MCF 10A (cell line): ENCODE results near the gene SYF2. TPM values are rescaled to one million over a fixed set of nuclear protein-coding genes. Genes with fewer than 3 reads are reported as not detected.
A peak's percentile ranks its signal among the peaks of the same experiment; 100 is the strongest.
"Not testable (repeated sequence)": the region's sequence is repeated elsewhere in the genome, so short reads cannot be mapped to it uniquely, and the experiment has no call there.

Source experiments
- Bru-seq: library from RNA; stranded (reverse); fragments of 400-500 nt; gene quantifications from one replicate; lab custom pipeline; 2021; lab: Mats Ljungman, UMichigan
- BruChase-seq, 2 experiments: library from RNA; stranded (reverse); fragments of 400-500 nt; gene quantifications; one replicate each; lab custom pipeline; 2021; lab: Mats Ljungman, UMichigan
- BruUV-seq: library from RNA; stranded (reverse); fragments of 400-500 nt; replicated peaks from 2 replicates; lab custom pipeline; 2021; lab: Mats Ljungman, UMichigan
- CTCF ChIA-PET: fragments of 300-600 bp; sonication (Branson Sonifier 250); formaldehyde crosslinking; extraction: SDS; loops from one replicate; lab custom pipeline; 2021; ENCODE audit warnings: antibody characterized with exemption, inconsistent platforms; lab: Yijun Ruan, JAX
- POLR2A ChIA-PET: fragments of 300-600, 350-650 bp; sonication (Branson Sonifier 250); formaldehyde crosslinking; extraction: SDS; loops from one replicate; lab custom pipeline; 2020; ENCODE audit warnings: antibody characterized with exemption, inconsistent platforms; lab: Yijun Ruan, JAX
- DNase-seq: peaks from one replicate; pipeline ENCODE4 v3.0.0-alpha.2; 2018; ENCODE audit not compliant: unreplicated experiment
- H3K27ac Mint-ChIP-seq: one replicate; pipeline ENCODE4 v1.8.0; 2022; ENCODE audit warnings: mild to moderate bottlenecking, low read depth, mixed read lengths; ENCODE audit not compliant: unreplicated experiment
- H3K27me3 Mint-ChIP-seq: one replicate; pipeline ENCODE4 v1.8.0; 2022; ENCODE audit warnings: mixed read lengths; ENCODE audit not compliant: insufficient read depth, unreplicated experiment
- H3K36me3 Mint-ChIP-seq: one replicate; pipeline ENCODE4 v1.8.0; 2022; ENCODE audit warnings: mild to moderate bottlenecking, moderate library complexity, mixed read lengths; ENCODE audit not compliant: insufficient read depth, unreplicated experiment
- H3K4me1 Mint-ChIP-seq: one replicate; pipeline ENCODE4 v1.8.0; 2022; ENCODE audit warnings: mixed read lengths; ENCODE audit not compliant: insufficient read depth, unreplicated experiment
- H3K4me3 Mint-ChIP-seq: one replicate; pipeline ENCODE4 v1.8.0; 2022; ENCODE audit warnings: mild to moderate bottlenecking, moderate library complexity, mixed read lengths; ENCODE audit not compliant: unreplicated experiment
- H3K9me3 Mint-ChIP-seq: one replicate; pipeline ENCODE4 v1.8.0; 2022; ENCODE audit warnings: mixed read lengths; ENCODE audit not compliant: unreplicated experiment
- intact Hi-C: fragments of 100-400 bp; cut with micrococcal nuclease; formaldehyde crosslinking; loops from 2 replicates; pipeline ENCODE4 v1.14.1; 2022
- long read RNA-seq: library from polyadenylated mRNA; stranded (forward); transcript quantifications from one replicate; pipeline ENCODE4 v2.0.0, GENCODE V29; 2022
- total RNA-seq: library from RNA; stranded (reverse); gene quantifications from 2 replicates; pipeline ENCODE4 v1.2.3, GENCODE V29; 2022
- TF ChIP-seq, protein P1 (sequence below): fragments of 200-600 bp; IDR thresholded peaks from one replicate; pipeline ENCODE4 v1.8.0; 2022; ENCODE audit warnings: antibody characterized with exemption, mild to moderate bottlenecking; ENCODE audit not compliant: unreplicated experiment

The SYF2 gene
- 40.5 and 43.0 TPM in 2 replicates for total RNA-seq
- Bru-seq, nascent RNA, result percentile 88 among the genes with signal in this experiment
- BruChase-seq, experiment 1, labeled RNA remaining after a 6-hour chase, result percentile 94 among the genes with signal in this experiment
- percentile 92 among the genes with signal in this experiment for BruChase-seq, experiment 2, labeled RNA remaining after a 2-hour chase
- long read RNA-seq, transcript SYF2-201 (7 exons, 1,345 nt), result major isoform, 131 of 141 reads
- long read RNA-seq, partial matches to known transcripts, result 5 of 141 reads
- long read RNA-seq, other reads (novel, unspliced or antisense), result 4 of 141 reads

DNA sequence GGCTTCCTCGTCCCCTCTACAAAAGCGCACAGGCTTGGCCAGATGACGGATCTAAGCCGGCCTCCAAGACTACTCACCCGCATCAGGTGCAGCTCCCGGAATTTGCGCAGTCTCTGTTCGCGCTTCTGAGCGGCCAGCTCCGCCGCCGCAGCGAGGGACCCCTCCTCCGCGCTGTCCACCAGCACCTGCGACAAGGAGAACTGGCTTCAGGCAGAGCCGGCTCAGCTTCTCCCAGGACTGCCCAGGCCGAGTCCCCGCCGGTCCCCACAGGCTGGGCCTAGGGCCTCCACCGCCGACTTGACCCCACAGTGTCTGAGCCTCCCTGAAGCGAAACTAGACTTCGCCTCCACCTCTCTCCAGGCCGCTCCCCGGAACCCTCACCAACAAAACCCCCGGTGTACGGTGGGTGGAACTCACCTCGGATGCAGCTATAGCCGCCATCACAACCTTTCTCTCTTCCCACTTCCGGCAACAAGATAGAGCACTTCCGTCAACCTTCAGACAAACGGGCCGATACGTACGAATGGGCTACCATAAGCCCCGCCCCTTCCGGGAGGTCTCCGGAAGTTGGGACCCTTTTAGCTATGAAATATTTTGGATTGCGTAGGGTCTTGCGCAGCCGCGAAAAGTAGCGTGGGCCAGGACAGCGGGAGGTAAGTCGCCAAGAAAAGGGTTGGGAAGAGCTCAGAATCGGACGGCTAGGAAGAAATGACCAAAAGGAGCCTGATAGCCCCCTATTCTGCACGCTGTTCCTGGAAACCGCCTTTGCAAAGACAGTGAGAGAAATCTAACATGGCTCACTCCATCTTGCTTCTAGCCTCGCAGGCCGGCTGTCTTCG is at the start of gene SYF2:
SYF2 (minus strand) TSS at position 476 of the 839 bp plus-strand sequence; CDS start at position 441, 35 bp downstream.
- ChIA-PET POLR2A (interaction anchor here (0.5 to 3.5 kb wide), 27 partner anchors 8 to 938 kb away, joined by 3 to 138 read pairs (median 4); partner anchors contain the start of genes CLIC4, MTFR1L, RSRP1 and TMEM50A), CTCF (interaction anchor here (0.6 kb wide), 2 partner anchors 44 to 785 kb away, joined by 3 to 5 read pairs; no protein-coding TSS in a partner anchor)
- no peaks in the 10 kb centered on the region for H3K27me3 Mint-ChIP-seq
- peaks cover 7% of the 10 kb centered on the region for H3K4me1 Mint-ChIP-seq
- H3K4me3 Mint-ChIP-seq, result no peak within 1 kb of the TSS
- intact Hi-C loops, result no loop called here
- H3K9me3 Mint-ChIP-seq, result no peaks in the 10 kb centered on the region
- TSS peak; percentile 71 for BruUV-seq
- no peak within 1 kb of the TSS for H3K27ac Mint-ChIP-seq
- peaks cover 38% of the 10 kb centered on the region for H3K36me3 Mint-ChIP-seq
- DNase-seq, result peak; percentile 91
- TF ChIP-seq, protein P1, sequence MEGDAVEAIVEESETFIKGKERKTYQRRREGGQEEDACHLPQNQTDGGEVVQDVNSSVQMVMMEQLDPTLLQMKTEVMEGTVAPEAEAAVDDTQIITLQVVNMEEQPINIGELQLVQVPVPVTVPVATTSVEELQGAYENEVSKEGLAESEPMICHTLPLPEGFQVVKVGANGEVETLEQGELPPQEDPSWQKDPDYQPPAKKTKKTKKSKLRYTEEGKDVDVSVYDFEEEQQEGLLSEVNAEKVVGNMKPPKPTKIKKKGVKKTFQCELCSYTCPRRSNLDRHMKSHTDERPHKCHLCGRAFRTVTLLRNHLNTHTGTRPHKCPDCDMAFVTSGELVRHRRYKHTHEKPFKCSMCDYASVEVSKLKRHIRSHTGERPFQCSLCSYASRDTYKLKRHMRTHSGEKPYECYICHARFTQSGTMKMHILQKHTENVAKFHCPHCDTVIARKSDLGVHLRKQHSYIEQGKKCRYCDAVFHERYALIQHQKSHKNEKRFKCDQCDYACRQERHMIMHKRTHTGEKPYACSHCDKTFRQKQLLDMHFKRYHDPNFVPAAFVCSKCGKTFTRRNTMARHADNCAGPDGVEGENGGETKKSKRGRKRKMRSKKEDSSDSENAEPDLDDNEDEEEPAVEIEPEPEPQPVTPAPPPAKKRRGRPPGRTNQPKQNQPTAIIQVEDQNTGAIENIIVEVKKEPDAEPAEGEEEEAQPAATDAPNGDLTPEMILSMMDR, result no peak

DNA sequence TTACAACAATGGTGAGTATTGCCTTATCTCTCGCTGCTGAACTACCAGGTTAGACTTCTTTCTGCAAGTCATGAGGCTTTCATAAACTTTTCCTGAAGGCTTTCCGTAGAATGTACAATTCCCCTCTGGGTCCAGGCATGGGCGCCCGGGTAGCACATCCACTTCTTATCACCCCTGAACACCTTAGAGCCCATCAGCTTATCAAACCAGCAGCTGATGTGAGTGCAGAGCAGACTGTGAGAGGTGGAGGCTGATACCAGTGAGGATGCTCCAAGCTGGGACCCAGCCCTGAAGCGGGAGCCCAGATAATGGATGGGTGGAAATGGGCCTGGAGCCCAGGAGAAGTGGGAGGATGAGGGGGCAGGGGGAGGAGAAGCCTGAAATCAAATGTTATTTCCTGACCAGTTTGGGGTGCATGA is 47.4 kb upstream of the SYF2 start:
- H3K9me3 Mint-ChIP-seq, H3K27ac Mint-ChIP-seq, BruUV-seq, H3K4me1 Mint-ChIP-seq, CTCF ChIA-PET, DNase-seq, intact Hi-C loops, H3K4me3 Mint-ChIP-seq, H3K36me3 Mint-ChIP-seq, POLR2A ChIA-PET, H3K27me3 Mint-ChIP-seq: not testable (repeated sequence)

DNA sequence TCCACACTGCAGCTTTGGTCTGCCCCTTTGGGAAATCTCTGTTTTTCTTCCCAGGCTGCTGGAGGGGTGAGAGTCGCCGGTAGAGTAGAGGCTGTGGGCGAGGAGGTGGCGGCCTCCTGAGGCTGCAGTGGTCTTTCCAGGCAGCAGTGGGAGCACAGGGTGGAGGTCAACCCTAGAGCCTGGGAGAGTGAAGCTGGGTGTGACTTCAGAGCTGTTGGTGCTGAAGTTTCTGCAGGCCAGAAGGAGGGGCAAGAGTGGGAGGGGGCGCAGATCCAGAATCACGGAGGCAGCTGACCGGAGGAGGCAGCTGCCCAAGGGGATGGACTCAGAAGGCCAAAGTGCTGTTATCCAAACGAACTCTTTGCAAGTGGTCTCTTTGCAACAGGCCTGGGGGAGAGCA is 46.5 kb upstream of the SYF2 start:
- intact Hi-C loops, CTCF ChIA-PET, H3K4me1 Mint-ChIP-seq, H3K27ac Mint-ChIP-seq, H3K27me3 Mint-ChIP-seq, H3K9me3 Mint-ChIP-seq, H3K36me3 Mint-ChIP-seq, H3K4me3 Mint-ChIP-seq, POLR2A ChIA-PET, DNase-seq, BruUV-seq: not testable (repeated sequence)

DNA sequence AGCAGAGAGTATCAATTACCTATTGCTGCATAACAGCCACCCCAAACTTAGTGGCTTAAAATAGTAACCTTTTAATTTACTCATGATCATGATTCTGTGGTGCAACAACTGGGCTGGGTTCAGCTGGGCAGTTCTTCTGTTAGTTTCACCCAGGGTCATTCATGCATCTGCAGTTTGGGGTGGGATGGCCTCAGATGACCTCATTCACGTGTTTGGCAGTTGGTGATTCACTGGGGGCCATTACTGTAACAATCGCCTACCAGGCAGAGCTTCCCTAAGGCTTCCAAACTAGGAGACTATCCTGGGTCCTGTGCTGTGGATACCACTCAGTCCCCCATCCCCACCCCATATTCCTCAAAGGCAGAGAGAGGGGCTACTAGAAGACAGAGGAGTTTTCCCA is 46.1 kb upstream of the SYF2 start:
- DNase-seq, H3K27me3 Mint-ChIP-seq, H3K36me3 Mint-ChIP-seq, POLR2A ChIA-PET, H3K27ac Mint-ChIP-seq, H3K4me1 Mint-ChIP-seq, H3K9me3 Mint-ChIP-seq, intact Hi-C loops, BruUV-seq, CTCF ChIA-PET, H3K4me3 Mint-ChIP-seq: not testable (repeated sequence)

DNA sequence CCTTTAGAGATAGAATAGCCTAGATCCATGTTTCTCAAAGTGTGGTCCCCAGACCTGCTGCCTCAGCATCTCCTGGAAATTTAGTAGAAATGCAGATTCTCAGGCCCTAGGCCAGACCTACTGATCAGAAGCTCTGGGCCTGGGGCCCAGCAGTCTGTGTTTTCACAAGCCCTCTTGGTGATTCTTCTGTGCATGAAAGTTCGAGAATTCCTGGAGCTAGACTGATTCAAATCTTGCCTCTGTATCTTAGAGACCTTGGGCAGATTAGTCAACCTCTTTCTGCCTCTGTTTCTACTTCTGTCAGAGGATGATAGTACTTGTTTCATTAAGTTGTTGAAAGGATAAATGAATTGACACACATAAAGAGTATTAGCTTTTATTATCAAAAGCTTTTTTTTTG is 45.0 kb upstream of the SYF2 start:
- H3K4me1 Mint-ChIP-seq, CTCF ChIA-PET, H3K9me3 Mint-ChIP-seq, BruUV-seq, intact Hi-C loops, DNase-seq, H3K36me3 Mint-ChIP-seq, POLR2A ChIA-PET, H3K4me3 Mint-ChIP-seq, H3K27ac Mint-ChIP-seq, H3K27me3 Mint-ChIP-seq: not testable (repeated sequence)

DNA sequence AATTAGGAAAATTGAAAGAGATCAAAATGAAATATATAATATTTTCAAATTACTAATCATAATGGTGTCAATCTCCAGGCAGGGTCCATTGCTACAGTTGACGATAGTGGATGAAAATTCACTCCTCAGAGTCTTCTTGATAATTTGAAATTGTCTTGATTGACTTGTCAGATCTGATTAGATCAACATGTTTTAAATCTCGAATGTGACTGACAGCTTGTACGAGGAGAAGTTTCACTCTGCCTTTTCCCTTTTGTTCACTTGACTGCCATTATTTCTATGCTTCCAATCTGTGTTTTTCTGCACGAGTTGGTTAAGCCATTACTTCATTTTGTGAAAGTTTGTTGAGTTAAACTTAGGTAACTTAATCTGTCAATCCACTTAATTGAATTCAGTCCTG is 43.3 kb upstream of the SYF2 start:
- H3K36me3 Mint-ChIP-seq, H3K27ac Mint-ChIP-seq, DNase-seq, H3K4me3 Mint-ChIP-seq, intact Hi-C loops, H3K4me1 Mint-ChIP-seq, BruUV-seq, H3K27me3 Mint-ChIP-seq, H3K9me3 Mint-ChIP-seq, POLR2A ChIA-PET, CTCF ChIA-PET: not testable (repeated sequence)

DNA sequence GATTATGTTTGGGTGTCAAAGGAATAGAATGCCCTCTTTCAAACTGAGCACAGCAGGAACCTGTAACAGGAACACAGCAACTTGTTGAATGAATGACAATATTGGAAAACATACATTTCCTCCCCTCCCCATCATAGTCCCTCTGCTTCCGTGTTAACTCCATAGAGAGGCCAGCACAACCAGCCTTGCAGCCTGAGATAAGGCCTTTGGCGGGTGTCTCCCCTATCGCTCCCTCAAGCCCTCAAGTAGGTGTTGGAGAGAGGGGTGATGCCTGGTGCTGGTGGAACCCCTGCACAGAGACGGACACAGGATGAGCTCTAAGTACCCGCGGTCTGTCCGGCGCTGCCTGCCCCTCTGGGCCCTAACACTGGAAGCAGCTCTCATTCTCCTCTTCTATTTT is 39.9 kb upstream of the SYF2 start, which contains the start of gene RHD:
RHD (plus strand) TSS at position 272 of the 400 bp plus-strand sequence; CDS start at position 311, 39 bp downstream.
- CTCF ChIA-PET, POLR2A ChIA-PET, DNase-seq, H3K4me3 Mint-ChIP-seq, H3K4me1 Mint-ChIP-seq, H3K9me3 Mint-ChIP-seq, BruUV-seq, H3K27ac Mint-ChIP-seq, intact Hi-C loops, H3K36me3 Mint-ChIP-seq, H3K27me3 Mint-ChIP-seq: not testable (repeated sequence)

DNA sequence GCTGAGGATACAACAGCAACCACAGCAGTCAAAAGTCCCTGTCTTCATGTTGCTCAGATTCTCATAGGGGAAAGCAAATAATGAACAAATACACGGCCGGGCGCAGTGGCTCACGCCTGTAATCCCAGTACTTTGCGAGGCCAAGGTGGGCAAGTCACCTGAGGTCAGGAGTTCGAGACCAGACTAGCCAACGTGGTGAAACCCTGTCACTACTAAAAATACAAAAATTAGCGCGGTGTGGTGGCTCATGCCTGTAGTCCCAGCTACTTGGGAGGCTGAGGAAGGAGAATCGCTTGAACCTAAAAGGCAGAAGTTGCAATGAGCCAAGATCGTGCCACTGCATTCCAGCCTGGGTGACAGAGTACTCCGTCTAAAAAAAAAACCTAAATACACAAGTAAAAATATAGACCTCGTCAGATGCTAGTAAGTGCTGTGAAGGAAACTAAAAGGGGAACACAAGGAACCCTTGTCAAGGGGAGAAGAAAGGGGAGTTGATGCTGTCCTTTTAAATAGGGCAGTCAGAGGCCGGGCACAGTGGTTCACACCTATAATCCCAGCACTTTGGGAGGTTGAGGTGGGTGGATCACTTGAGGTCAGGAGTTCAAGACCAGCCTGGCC is 36.0 kb upstream of the SYF2 start:
- H3K9me3 Mint-ChIP-seq, DNase-seq, H3K27ac Mint-ChIP-seq, intact Hi-C loops, H3K4me3 Mint-ChIP-seq, H3K27me3 Mint-ChIP-seq, BruUV-seq, POLR2A ChIA-PET, H3K4me1 Mint-ChIP-seq, H3K36me3 Mint-ChIP-seq, CTCF ChIA-PET: not testable (repeated sequence)
